ENCODE data around the gene MORN1. TPM values are rescaled to one million over a fixed set of nuclear protein-coding genes. Genes with fewer than 3 reads are reported as not detected.

The MORN1 gene
- total and polyA plus RNA-seq, 10 of the 15 experiments (the other 5 are each of a cell fraction or from before 2014, with no cell fraction given) = 0.76 to 7.9 (median 5.5) TPM

- H2AFZ ChIP-seq (ENCODE audit: control insufficient read depth, low read depth, low read length) = no peak overlapping the region
- H3K79me2 ChIP-seq (ENCODE audit: control insufficient read depth, insufficient read depth, low read length) = no peaks in the 10 kb centered on the region
- TSS peak; percentile 38 for BruUV-seq (replicated peaks)
- H3K36me3 ChIP-seq (ENCODE audit: control insufficient read depth in 2 of 2, insufficient read depth in 2 of 2, low read length in 1 of 2) = peaks cover 12 to 28% of the 10 kb centered on the region in 2 experiments
- no peak overlapping the region for H3K27ac ChIP-seq (ENCODE audit: control insufficient read depth, insufficient read depth)
- ChIA-PET RAD21 (ENCODE audit: unreplicated experiment) (no interaction called here), POLR2A (no interaction called here), CTCF (no interaction called here), SMC1A (ENCODE audit: uncharacterized antibody, unreplicated experiment) (no interaction called here)
- H3K27me3 ChIP-seq (replicated peaks in 1 of 2; ENCODE audit: control insufficient read depth in 2 of 2, insufficient read depth in 2 of 2, low read length in 1 of 2) = no peaks in the 10 kb centered on the region
- no peak overlapping the region for H3K4me2 ChIP-seq (ENCODE audit: control insufficient read depth, insufficient read depth)
- no peaks in the 10 kb centered on the region for H3K4me1 ChIP-seq (ENCODE audit: control insufficient read depth, insufficient read depth, low read length)
- DNase-seq (ENCODE audit: low read depth, low spot score) = no peak
- H3K9ac ChIP-seq (ENCODE audit: control insufficient read depth, insufficient read depth, low read length) = no peak overlapping the region
- no peak for FAIRE-seq
- TF ChIP-seq SKIL (IDR thresholded peaks at IDR 0.05; ENCODE audit: low read depth, poor library complexity, severe bottlenecking) (no peak), POLR2A (IDR thresholded peaks at IDR 0.05; ENCODE audit: low read depth, low read length) (peak; percentile 57), HDAC6 (IDR thresholded peaks at IDR 0.05; ENCODE audit: unreplicated experiment) (no peak)
- ATAC-seq = no peak
- H3K4me3 ChIP-seq = no peak overlapping the region
- 93% methylated on average over 19 of the region's 19 CpGs for WGBS (ENCODE audit: insufficient coverage, insufficient replicate concordance, low lambda C conversion rate, missing lambda C conversion rate)
- no peaks in the 10 kb centered on the region for H4K20me1 ChIP-seq (ENCODE audit: control insufficient read depth, insufficient read depth)
- no peaks in the 10 kb centered on the region for H3K9me3 ChIP-seq (replicated peaks; ENCODE audit: control insufficient read depth, insufficient read depth, low read length)
- intact Hi-C loops (cut with micrococcal nuclease; ENCODE audit: unreplicated experiment) = no loop called here
- in situ Hi-C loops (cut with MboI) = no loop called here
Measured at GRCh38 chr1:2403273-2403672, 11.9 kb upstream of the MORN1 start.

GRCh38 chr1:2402420-2402819 is 11.1 kb upstream of the MORN1 start:
- Histone ChIP-seq H3K27ac (ENCODE audit: control insufficient read depth, insufficient read depth) (no peak overlapping the region), H3K4me2 (ENCODE audit: control insufficient read depth, insufficient read depth) (no peak overlapping the region), H3K9ac (ENCODE audit: control insufficient read depth, insufficient read depth, low read length) (no peak overlapping the region), H3K36me3 (ENCODE audit: control insufficient read depth in 2 of 2, insufficient read depth in 2 of 2, low read length in 1 of 2) (peaks cover 12 to 32% of the 10 kb centered on the region in 2 experiments), H2AFZ (ENCODE audit: control insufficient read depth, low read depth, low read length) (no peak overlapping the region), H3K27me3 (replicated peaks in 1 of 2; ENCODE audit: control insufficient read depth in 2 of 2, insufficient read depth in 2 of 2, low read length in 1 of 2) (no peaks in the 10 kb centered on the region), H3K79me2 (ENCODE audit: control insufficient read depth, insufficient read depth, low read length) (no peaks in the 10 kb centered on the region), H4K20me1 (ENCODE audit: control insufficient read depth, insufficient read depth) (no peaks in the 10 kb centered on the region), H3K4me3 (no peak overlapping the region), H3K9me3 (replicated peaks; ENCODE audit: control insufficient read depth, insufficient read depth, low read length) (no peaks in the 10 kb centered on the region), H3K4me1 (ENCODE audit: control insufficient read depth, insufficient read depth, low read length) (no peaks in the 10 kb centered on the region)
- no peak for ATAC-seq
- WGBS (ENCODE audit: insufficient coverage, insufficient replicate concordance, low lambda C conversion rate, missing lambda C conversion rate) = 98% methylated on average over 23 of the region's 23 CpGs
- ChIA-PET CTCF (interaction anchor here (0.5 kb wide), 1 partner anchor 1171 kb away, joined by 3 read pairs; no protein-coding TSS in a partner anchor), RAD21 (ENCODE audit: unreplicated experiment) (no interaction called here), POLR2A (no interaction called here), SMC1A (ENCODE audit: uncharacterized antibody, unreplicated experiment) (no interaction called here)
- BruUV-seq (replicated peaks) = no TSS peak
- intact Hi-C loops (cut with micrococcal nuclease; ENCODE audit: unreplicated experiment) = no loop called here
- no peak for DNase-seq (ENCODE audit: low read depth, low spot score)
- no peak for FAIRE-seq
- in situ Hi-C loops (cut with MboI) = no loop called here
- TF ChIP-seq MYB (IDR thresholded peaks at IDR 0.05; ENCODE audit: borderline replicate concordance, low read depth, low read length) (no peak), ZBTB33 (IDR thresholded peaks at IDR 0.05) (no peak), FOS (IDR thresholded peaks at IDR 0.05; ENCODE audit: borderline replicate concordance, extremely low read depth, insufficient read length) (no peak)
- TF ChIP-seq, protein P1, sequence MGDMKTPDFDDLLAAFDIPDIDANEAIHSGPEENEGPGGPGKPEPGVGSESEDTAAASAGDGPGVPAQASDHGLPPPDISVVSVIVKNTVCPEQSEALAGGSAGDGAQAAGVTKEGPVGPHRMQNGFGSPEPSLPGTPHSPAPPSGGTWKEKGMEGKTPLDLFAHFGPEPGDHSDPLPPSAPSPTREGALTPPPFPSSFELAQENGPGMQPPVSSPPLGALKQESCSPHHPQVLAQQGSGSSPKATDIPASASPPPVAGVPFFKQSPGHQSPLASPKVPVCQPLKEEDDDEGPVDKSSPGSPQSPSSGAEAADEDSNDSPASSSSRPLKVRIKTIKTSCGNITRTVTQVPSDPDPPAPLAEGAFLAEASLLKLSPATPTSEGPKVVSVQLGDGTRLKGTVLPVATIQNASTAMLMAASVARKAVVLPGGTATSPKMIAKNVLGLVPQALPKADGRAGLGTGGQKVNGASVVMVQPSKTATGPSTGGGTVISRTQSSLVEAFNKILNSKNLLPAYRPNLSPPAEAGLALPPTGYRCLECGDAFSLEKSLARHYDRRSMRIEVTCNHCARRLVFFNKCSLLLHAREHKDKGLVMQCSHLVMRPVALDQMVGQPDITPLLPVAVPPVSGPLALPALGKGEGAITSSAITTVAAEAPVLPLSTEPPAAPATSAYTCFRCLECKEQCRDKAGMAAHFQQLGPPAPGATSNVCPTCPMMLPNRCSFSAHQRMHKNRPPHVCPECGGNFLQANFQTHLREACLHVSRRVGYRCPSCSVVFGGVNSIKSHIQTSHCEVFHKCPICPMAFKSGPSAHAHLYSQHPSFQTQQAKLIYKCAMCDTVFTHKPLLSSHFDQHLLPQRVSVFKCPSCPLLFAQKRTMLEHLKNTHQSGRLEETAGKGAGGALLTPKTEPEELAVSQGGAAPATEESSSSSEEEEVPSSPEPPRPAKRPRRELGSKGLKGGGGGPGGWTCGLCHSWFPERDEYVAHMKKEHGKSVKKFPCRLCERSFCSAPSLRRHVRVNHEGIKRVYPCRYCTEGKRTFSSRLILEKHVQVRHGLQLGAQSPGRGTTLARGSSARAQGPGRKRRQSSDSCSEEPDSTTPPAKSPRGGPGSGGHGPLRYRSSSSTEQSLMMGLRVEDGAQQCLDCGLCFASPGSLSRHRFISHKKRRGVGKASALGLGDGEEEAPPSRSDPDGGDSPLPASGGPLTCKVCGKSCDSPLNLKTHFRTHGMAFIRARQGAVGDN (IDR thresholded peaks at IDR 0.05) = no peak
- TF ChIP-seq, protein P2, sequence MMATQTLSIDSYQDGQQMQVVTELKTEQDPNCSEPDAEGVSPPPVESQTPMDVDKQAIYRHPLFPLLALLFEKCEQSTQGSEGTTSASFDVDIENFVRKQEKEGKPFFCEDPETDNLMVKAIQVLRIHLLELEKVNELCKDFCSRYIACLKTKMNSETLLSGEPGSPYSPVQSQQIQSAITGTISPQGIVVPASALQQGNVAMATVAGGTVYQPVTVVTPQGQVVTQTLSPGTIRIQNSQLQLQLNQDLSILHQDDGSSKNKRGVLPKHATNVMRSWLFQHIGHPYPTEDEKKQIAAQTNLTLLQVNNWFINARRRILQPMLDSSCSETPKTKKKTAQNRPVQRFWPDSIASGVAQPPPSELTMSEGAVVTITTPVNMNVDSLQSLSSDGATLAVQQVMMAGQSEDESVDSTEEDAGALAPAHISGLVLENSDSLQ (IDR thresholded peaks at IDR 0.05) = no peak

Data from GM12878 (cell line).